HG03196 (cell line): ENCODE measurements around the gene DIP2C.

ENCODE experiments used
- ATAC-seq: cut with Tn5 transposase; IDR thresholded peaks from one replicate; pipeline ENCODE4 v1.9.1; 2021; ENCODE audit not compliant: unreplicated experiment

Gene DIP2C

GRCh38 chr10:299512-299911 lies 390.0 kb downstream of the DIP2C start:
- ATAC-seq = no peak

GRCh38 chr10:298033-298432 lies 391.4 kb downstream of the DIP2C start:
- ATAC-seq = no peak

- ATAC-seq = no peak
These were observed 391.9 kb downstream of the DIP2C start for GRCh38 chr10:297567-297966.

GRCh38 chr10:293636-294035 lies 395.8 kb downstream of the DIP2C start:
- no peak for ATAC-seq

GRCh38 chr10:290026-290725 lies 399.3 kb downstream of the DIP2C start:
- ATAC-seq = no peak

GRCh38 chr10:289581-289980 lies 399.9 kb downstream of the DIP2C start:
- no peak for ATAC-seq

GRCh38 chr10:288316-289200 lies 400.9 kb downstream of the DIP2C start:
- ATAC-seq = no peak

- ATAC-seq = no peak
These were observed 401.7 kb downstream of the DIP2C start for GRCh38 chr10:287814-288213.

GRCh38 chr10:287026-287709 lies 402.3 kb downstream of the DIP2C start:
- ATAC-seq = no peak

- ATAC-seq = no peak
These were observed 404.3 kb downstream of the DIP2C start for GRCh38 chr10:285216-285615.

GRCh38 chr10:283916-284356 lies 405.5 kb downstream of the DIP2C start:
- ATAC-seq = peak; percentile 84

- no peak for ATAC-seq
These were observed 406.4 kb downstream of the DIP2C start for GRCh38 chr10:283140-283479.

- ATAC-seq = no peak
These were observed 407.0 kb downstream of the DIP2C start for GRCh38 chr10:282294-283139.

GRCh38 chr10:279655-280054 lies 409.8 kb downstream of the DIP2C start:
- ATAC-seq = no peak

GRCh38 chr10:279232-279631 lies 410.2 kb downstream of the DIP2C start:
- ATAC-seq = no peak

- no peak for ATAC-seq
These were observed 410.8 kb downstream of the DIP2C start for GRCh38 chr10:278707-279106.

GRCh38 chr10:277963-278362 lies 411.5 kb downstream of the DIP2C start:
- no peak for ATAC-seq

- no peak for ATAC-seq
These were observed 413.8 kb downstream of the DIP2C start for GRCh38 chr10:275680-276079.

- no peak for ATAC-seq
These were observed 414.6 kb downstream of the DIP2C start for GRCh38 chr10:274866-275265.

- no peak for ATAC-seq
These were observed 416.4 kb downstream of the DIP2C start for GRCh38 chr10:273088-273487.

- no peak for ATAC-seq
These were observed 417.7 kb downstream of the DIP2C start for GRCh38 chr10:271722-272121.
